Activated CD4-positive, alpha-beta memory T cell treated with anti-CD3 and anti-CD28 coated beads, Interleukin-2, amount 10 ng/mL, durations not matched to agents 7 days and 5 days (primary cell): Measurements from ENCODE around the gene FBXO31. TPM values are rescaled to one million over a fixed set of nuclear protein-coding genes. Genes with fewer than 3 reads are reported as not detected.

Experiments used
- CTCF ChIA-PET: fragments of 350-600 bp; sonication (Branson Sonifier 250); formaldehyde crosslinking; loops from one replicate; lab custom pipeline; 2021; ENCODE audit warnings: antibody characterized with exemption, inconsistent platforms; lab: Charles Lee
- POLR2A ChIA-PET: fragments of 350-600 bp; sonication (Branson Sonifier 250); formaldehyde crosslinking; loops from one replicate; lab custom pipeline; 2021; ENCODE audit warnings: antibody characterized with exemption; lab: Charles Lee
- DNase-seq: peaks from one replicate; pipeline ENCODE4 v3.0.0-alpha.2; 2020
- H3K27ac Mint-ChIP-seq: one replicate; pipeline ENCODE4 v1.8.0; 2021; ENCODE audit warnings: mild to moderate bottlenecking, mixed read lengths
- H3K27me3 Mint-ChIP-seq: one replicate; pipeline ENCODE4 v1.8.0; 2021; ENCODE audit warnings: mixed read lengths
- H3K36me3 Mint-ChIP-seq: one replicate; pipeline ENCODE4 v1.8.0; 2021; ENCODE audit warnings: low read depth, mixed read lengths
- H3K4me1 Mint-ChIP-seq: one replicate; pipeline ENCODE4 v1.8.0; 2021; ENCODE audit warnings: mixed read lengths
- H3K4me3 Mint-ChIP-seq: one replicate; pipeline ENCODE4 v1.8.0; 2021; ENCODE audit warnings: mild to moderate bottlenecking, mixed read lengths
- H3K9me3 Mint-ChIP-seq: one replicate; pipeline ENCODE4 v1.8.0; 2021; ENCODE audit warnings: mixed read lengths
- total RNA-seq, 2 experiments: library from RNA; stranded (reverse); gene quantifications; one replicate each; pipeline ENCODE4 v1.2.3, GENCODE V29; 2021

Gene FBXO31
- total RNA-seq, 2 experiments from 2014 or later: 28.8 to 29.0 TPM

GRCh38 chr16:87297407-87297806, 86.2 kb downstream of the FBXO31 start:
- Mint-ChIP-seq H3K9me3 (peaks cover 2% of the 10 kb centered on the region), H3K4me3 (no peak overlapping the region), H3K4me1 (peaks cover 4% of the 10 kb centered on the region), H3K27me3 (no peaks in the 10 kb centered on the region), H3K27ac (no peak overlapping the region), H3K36me3 (no peaks in the 10 kb centered on the region)
- ChIA-PET CTCF (interaction anchor here (0.7 to 1.6 kb wide), 7 partner anchors 7 to 733 kb away, joined by 3 to 8 read pairs (median 4); partner anchors contain the start of gene C16orf95), POLR2A (interaction anchor here (1.1 kb wide), 1 partner anchor 86 kb away, joined by 3 read pairs; the partner anchor contains the start of gene FBXO31)
- no peak for DNase-seq

DNA sequence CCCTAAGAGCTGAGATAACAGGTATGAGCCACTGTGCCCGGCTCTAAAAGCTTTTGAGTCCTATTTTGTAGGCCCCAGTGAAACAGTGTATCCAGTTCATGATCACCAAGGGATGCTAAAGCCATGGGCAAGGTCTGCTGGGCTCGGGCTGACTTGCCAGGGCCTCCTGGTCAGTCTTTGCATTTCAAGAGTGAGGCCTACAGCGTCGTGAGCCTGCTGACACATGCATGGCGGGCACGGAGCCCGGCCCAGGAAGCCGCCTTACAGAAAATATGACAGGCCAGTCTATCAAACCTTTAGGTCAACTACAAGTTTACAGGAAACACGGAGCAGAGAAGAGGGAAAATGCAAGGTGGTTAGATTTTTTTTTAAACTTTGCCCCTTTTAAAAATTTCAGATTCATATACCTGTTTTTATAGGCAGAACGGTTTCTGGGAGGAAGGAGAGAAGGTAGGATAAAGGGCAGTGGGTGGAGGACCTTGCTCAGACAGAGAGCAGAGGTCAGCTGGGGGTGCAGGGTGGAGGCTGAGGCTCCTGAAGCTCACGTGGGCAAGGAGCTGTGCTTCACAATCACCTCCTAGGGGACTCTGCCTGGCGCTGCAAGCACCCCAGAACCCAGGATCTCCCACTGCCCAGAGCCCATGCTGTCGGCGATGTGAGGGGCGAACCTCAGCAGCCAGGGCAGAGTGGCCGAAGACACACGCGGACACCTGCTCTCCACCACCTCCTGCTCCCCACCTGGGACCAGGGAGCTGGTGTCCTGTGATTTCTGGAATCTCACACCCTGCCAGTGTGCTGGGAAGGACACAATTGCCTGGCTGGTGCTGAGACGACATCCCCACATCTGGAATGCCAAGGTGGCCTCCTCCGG, 87.7 kb downstream of the FBXO31 start:
- H3K27me3 Mint-ChIP-seq: no peaks in the 10 kb centered on the region
- H3K27ac Mint-ChIP-seq: no peak overlapping the region
- POLR2A ChIA-PET: no interaction called here

GRCh38 chr16:87295259-87295658, 88.3 kb downstream of the FBXO31 start:
- H3K9me3 Mint-ChIP-seq: peaks cover 5% of the 10 kb centered on the region
- POLR2A ChIA-PET: no interaction called here
- no peak overlapping the region for H3K4me3 Mint-ChIP-seq
- H3K36me3 Mint-ChIP-seq: peaks cover 4% of the 10 kb centered on the region
- H3K4me1 Mint-ChIP-seq: no peaks in the 10 kb centered on the region
- H3K27me3 Mint-ChIP-seq: no peaks in the 10 kb centered on the region
- CTCF ChIA-PET: no interaction called here
- no peak overlapping the region for H3K27ac Mint-ChIP-seq
- no peak for DNase-seq

More for the DNA sequence above, 87.7 kb downstream of the FBXO31 start:
- DNase-seq: no peak
- Mint-ChIP-seq H3K4me3 (no peak overlapping the region), H3K4me1 (no peaks in the 10 kb centered on the region), H3K9me3 (peaks cover 5% of the 10 kb centered on the region), H3K36me3 (peaks cover 4% of the 10 kb centered on the region)
- CTCF ChIA-PET: interaction anchor here (0.7 to 1.5 kb wide), 2 partner anchors 19 to 93 kb away, joined by 3 read pairs; no protein-coding TSS in a partner anchor

GRCh38 chr16:87293990-87294389, 89.6 kb downstream of the FBXO31 start:
- Mint-ChIP-seq H3K9me3 (peaks cover 5% of the 10 kb centered on the region), H3K4me3 (no peak overlapping the region), H3K27me3 (no peaks in the 10 kb centered on the region), H3K36me3 (peaks cover 4% of the 10 kb centered on the region), H3K4me1 (no peaks in the 10 kb centered on the region), H3K27ac (no peak overlapping the region)
- CTCF ChIA-PET: no interaction called here
- POLR2A ChIA-PET: no interaction called here
- DNase-seq: no peak

DNA sequence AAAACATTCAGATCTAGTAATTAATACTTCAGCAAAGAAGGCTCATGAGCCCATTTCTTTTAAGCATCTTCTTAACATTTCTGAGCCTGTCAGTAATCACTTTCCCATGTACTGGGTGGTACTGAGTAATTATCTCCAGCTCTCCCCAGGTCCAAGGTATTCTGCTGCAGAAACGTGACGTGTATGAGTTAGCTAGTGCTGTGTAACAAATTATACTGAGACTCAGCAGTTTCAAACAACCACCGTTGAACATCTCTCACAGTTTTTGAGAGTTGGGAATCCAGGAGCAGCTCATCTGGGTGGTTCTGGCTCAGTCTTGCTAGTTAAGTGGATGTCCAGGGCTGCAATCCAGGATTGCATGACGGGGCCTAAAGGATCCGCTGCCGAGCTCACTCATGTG, 91.6 kb downstream of the FBXO31 start:
- no peak for DNase-seq
- no peak overlapping the region for H3K4me3 Mint-ChIP-seq
- peaks cover 11% of the 10 kb centered on the region for H3K9me3 Mint-ChIP-seq
- POLR2A ChIA-PET: no interaction called here
- H3K27me3 Mint-ChIP-seq: no peaks in the 10 kb centered on the region
- CTCF ChIA-PET: interaction anchor here (0.5 kb wide), 1 partner anchor 174 kb away, joined by 3 read pairs; no protein-coding TSS in a partner anchor
- H3K4me1 Mint-ChIP-seq: no peaks in the 10 kb centered on the region
- no peak overlapping the region for H3K27ac Mint-ChIP-seq
- H3K36me3 Mint-ChIP-seq: peaks cover 4% of the 10 kb centered on the region

- H3K27me3 Mint-ChIP-seq: no peaks in the 10 kb centered on the region
- ChIA-PET POLR2A (no interaction called here), CTCF (no interaction called here)
- H3K36me3 Mint-ChIP-seq: peaks cover 9% of the 10 kb centered on the region
- peaks cover 14% of the 10 kb centered on the region for H3K9me3 Mint-ChIP-seq
- no peak overlapping the region for H3K27ac Mint-ChIP-seq
- no peak overlapping the region for H3K4me3 Mint-ChIP-seq
- no peak for DNase-seq
- no peaks in the 10 kb centered on the region for H3K4me1 Mint-ChIP-seq
Measured at GRCh38 chr16:87288753-87289362, 94.7 kb downstream of the FBXO31 start.

- Mint-ChIP-seq H3K27me3 (no peaks in the 10 kb centered on the region), H3K9me3 (peaks cover 12% of the 10 kb centered on the region), H3K27ac (no peak overlapping the region), H3K4me3 (no peak overlapping the region), H3K4me1 (no peaks in the 10 kb centered on the region), H3K36me3 (peaks cover 6% of the 10 kb centered on the region)
- no peak for DNase-seq
- POLR2A ChIA-PET: no interaction called here
- CTCF ChIA-PET: interaction anchor here (1.5 kb wide), 1 partner anchor 11 kb away, joined by 3 read pairs; no protein-coding TSS in a partner anchor
Measured at GRCh38 chr16:87286839-87287626, 96.5 kb downstream of the FBXO31 start.

GRCh38 chr16:87284183-87284582, 99.4 kb downstream of the FBXO31 start:
- H3K36me3 Mint-ChIP-seq: peaks cover 5% of the 10 kb centered on the region
- ChIA-PET POLR2A (no interaction called here), CTCF (no interaction called here)
- H3K4me3 Mint-ChIP-seq: no peak overlapping the region
- H3K4me1 Mint-ChIP-seq: no peaks in the 10 kb centered on the region
- no peak for DNase-seq
- no peaks in the 10 kb centered on the region for H3K27me3 Mint-ChIP-seq
- H3K9me3 Mint-ChIP-seq: peaks cover 11% of the 10 kb centered on the region
- H3K27ac Mint-ChIP-seq: no peak overlapping the region

DNA sequence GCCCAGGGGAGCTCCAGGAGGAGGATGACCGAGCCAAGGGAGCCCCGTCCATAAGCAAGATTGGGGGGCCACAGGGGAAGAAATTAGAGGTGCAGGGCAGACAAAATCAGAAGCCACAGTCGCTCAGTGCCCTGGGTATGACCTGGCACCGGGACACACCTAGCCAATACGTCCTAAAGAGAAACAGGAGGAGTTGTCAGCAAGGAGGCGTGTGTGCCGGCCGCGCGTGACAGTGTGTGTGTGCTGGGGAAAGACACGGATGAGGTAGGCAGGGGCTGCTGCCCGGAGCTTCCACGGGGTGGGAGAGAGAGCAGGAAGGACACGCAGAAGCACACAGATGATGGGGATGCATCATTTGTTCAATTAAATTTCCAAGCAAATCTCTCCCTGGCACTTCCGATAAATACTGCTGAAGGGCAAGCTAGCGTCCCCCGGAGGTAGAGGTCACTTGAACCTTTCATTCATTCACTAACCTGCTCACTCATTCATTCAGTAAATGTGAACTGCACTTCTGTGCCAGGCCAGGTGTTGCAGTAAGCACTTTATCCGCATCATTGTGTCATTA, 104.4 kb downstream of the FBXO31 start:
- POLR2A ChIA-PET: no interaction called here
- no peaks in the 10 kb centered on the region for H3K9me3 Mint-ChIP-seq
- H3K27me3 Mint-ChIP-seq: no peaks in the 10 kb centered on the region
- no peak overlapping the region for H3K27ac Mint-ChIP-seq
- CTCF ChIA-PET: interaction anchor here (0.8 to 5.3 kb wide), 11 partner anchors 10 to 405 kb away, joined by 3 to 32 read pairs (median 3); partner anchors contain the start of gene C16orf95
- H3K4me1 Mint-ChIP-seq: peaks cover 26% of the 10 kb centered on the region
- no peak for DNase-seq
- H3K4me3 Mint-ChIP-seq: no peak overlapping the region
- no peaks in the 10 kb centered on the region for H3K36me3 Mint-ChIP-seq

DNA sequence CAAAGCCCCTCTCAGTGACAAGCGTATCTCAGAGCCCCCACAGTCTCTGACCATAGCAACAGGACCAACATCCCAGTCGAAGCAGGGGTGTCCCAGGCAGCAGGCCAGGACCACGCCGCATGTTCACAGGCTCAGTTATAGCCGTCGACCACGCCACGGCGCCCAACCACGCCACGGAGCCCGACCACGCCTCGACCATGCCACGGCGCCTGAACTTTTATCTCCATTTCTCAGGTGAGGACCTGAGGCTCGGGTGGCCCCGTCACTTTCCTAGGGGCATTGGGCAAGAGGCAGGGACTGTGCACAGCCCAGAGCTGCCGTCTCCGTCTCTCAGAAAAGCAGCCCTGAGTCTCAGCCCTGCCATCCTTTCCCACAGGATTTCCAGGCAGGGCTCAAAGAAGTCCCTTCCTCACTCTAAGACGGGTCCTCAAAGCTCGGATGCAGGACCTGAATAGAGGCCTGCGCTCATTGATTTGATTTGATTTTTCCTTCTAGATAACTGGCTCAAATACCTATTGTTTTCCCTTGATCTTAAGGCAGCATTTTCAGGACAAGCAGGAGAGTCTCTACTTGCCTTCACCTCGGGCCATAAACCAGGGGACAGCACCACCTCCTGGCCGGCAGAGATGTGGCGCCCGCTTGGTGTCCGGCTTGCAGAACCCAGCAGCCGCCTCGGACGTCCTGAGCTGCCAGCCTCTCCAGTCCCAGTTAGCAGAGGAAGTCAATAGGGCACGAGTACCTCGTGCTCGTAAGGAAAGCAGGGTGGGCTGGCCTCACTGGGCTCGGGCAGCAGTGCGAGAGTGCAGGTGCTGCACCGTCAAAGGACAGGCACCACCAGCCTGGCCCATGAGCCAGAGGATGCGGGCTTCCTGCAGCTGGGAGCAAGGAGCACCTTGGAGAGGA, 105.1 kb downstream of the FBXO31 start:
- H3K27me3 Mint-ChIP-seq: no peaks in the 10 kb centered on the region
- DNase-seq: peak; percentile 66
- ChIA-PET POLR2A (no interaction called here), CTCF (interaction anchor here (0.8 to 5.3 kb wide), 12 partner anchors 9 to 404 kb away, joined by 3 to 32 read pairs (median 4); partner anchors contain the start of gene C16orf95)
- no peaks in the 10 kb centered on the region for H3K9me3 Mint-ChIP-seq
- H3K27ac Mint-ChIP-seq: no peak overlapping the region
- no peak overlapping the region for H3K4me3 Mint-ChIP-seq
- peaks cover 26% of the 10 kb centered on the region for H3K4me1 Mint-ChIP-seq
- no peaks in the 10 kb centered on the region for H3K36me3 Mint-ChIP-seq
